HG03135 (cell line): ENCODE data around the gene UACA.
"Not testable (repeated sequence)": the region's sequence is repeated elsewhere in the genome, so short reads cannot be mapped to it uniquely, and the experiment has no call there.

Experiments used
- ATAC-seq: cut with Tn5 transposase; IDR thresholded peaks from one replicate; pipeline ENCODE4 v1.9.1; 2021; ENCODE audit warnings: mild to moderate bottlenecking, moderate library complexity; ENCODE audit not compliant: unreplicated experiment

The UACA gene, protein sequence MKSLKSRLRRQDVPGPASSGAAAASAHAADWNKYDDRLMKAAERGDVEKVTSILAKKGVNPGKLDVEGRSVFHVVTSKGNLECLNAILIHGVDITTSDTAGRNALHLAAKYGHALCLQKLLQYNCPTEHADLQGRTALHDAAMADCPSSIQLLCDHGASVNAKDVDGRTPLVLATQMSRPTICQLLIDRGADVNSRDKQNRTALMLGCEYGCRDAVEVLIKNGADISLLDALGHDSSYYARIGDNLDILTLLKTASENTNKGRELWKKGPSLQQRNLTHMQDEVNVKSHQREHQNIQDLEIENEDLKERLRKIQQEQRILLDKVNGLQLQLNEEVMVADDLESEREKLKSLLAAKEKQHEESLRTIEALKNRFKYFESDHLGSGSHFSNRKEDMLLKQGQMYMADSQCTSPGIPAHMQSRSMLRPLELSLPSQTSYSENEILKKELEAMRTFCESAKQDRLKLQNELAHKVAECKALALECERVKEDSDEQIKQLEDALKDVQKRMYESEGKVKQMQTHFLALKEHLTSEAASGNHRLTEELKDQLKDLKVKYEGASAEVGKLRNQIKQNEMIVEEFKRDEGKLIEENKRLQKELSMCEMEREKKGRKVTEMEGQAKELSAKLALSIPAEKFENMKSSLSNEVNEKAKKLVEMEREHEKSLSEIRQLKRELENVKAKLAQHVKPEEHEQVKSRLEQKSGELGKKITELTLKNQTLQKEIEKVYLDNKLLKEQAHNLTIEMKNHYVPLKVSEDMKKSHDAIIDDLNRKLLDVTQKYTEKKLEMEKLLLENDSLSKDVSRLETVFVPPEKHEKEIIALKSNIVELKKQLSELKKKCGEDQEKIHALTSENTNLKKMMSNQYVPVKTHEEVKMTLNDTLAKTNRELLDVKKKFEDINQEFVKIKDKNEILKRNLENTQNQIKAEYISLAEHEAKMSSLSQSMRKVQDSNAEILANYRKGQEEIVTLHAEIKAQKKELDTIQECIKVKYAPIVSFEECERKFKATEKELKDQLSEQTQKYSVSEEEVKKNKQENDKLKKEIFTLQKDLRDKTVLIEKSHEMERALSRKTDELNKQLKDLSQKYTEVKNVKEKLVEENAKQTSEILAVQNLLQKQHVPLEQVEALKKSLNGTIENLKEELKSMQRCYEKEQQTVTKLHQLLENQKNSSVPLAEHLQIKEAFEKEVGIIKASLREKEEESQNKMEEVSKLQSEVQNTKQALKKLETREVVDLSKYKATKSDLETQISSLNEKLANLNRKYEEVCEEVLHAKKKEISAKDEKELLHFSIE (N-terminal part only)

DNA sequence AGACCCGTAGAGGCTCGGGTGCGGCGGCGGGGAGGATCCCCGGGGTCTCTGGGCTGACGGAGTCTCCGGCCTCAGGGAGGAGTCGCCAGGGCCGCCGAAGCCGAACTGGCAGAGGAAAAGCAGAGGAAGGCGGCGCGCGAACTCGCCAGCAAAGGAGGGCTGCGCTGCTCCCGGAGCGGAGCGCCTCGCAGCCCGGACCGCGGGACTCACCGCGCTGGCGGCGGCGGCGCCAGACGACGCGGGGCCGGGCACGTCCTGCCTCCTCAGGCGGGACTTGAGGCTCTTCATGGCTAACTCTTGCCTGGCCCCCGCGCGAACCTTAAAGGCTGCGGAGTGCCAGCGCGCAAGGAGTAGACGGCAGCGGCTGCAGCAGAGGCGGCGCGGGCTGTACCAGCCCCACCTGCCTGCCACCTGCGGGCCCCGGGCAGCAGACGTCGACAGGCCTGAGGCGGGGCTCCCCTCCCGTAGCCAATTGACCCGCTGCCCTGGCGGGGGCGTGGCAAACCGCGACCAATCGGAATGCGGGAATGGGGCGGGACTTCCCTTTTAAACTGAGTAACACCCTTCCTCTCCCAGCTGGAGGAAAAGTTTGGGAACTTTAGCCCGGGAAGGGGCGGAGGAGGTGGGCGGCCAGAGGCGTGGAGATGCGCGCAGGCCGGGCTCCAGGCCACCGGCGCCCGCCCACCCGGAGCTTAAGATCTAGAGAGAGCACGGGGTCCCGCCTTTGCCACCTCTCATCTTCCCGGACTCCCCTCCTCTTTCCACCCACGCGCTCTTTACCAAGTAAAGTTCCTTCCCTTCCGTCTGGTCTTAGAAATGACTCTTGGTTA lies at the start of gene UACA:
Gene UACA (minus strand): TSS at position 439 of the 830 bp plus-strand sequence. CDS start 151 bp downstream, at position 288.
- ATAC-seq, result peak; percentile 85

DNA sequence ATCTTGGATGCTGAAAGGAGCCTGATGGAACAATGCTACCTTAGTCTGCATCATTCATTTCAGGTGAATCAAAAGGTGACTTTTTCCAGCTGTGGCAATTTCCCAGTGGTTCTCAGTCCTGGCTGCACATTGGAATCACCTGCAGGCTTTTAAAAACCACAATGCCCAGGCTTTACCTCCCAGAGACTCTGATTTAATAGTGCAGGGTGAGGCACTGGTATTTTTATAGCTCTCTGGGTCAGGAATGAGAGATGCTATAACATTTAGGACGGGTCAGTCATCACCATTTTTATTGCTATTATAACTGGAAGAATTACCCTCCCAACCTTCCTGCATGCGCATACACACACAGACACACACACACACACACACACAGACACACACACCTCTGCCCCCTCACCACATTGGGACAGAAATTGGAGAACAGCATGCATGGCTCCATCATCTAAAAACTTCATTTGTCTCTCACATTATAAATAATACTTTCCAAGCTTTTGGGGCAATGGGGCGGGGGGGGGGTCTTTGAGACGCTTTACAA lies 49.5 kb upstream of the UACA start:
- ATAC-seq, result no peak

DNA sequence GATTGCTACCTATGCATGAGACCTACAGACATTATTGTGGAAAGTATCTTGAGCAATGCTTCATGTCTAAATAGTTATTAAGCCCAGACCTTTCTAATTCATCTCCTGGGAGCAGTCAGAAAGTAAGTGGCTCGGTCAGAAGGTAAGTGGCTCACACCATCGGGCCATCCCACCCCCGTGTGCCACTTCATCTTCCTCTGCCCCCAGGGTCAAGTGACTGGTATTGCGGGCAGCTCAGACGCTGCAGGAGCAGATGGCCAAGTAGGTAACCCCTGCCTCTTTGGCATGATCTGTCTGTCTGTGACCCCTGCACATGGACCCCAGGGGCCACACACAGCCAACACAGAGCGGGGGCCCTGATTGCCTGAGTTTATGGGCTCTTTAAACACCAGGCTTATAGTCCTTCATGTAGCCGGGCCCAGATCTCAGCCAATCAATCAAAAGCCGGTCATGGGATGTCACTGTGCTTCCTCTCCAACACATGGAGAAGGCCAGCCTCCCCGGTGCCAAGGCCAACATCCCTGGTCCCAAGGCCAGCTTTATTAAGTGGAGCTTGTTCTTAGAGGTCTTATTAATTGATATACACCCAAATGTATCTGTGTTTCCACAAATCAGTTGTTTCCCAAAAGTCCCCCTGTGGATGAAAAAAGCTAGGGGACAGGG lies 47.7 kb upstream of the UACA start:
- no peak for ATAC-seq

DNA sequence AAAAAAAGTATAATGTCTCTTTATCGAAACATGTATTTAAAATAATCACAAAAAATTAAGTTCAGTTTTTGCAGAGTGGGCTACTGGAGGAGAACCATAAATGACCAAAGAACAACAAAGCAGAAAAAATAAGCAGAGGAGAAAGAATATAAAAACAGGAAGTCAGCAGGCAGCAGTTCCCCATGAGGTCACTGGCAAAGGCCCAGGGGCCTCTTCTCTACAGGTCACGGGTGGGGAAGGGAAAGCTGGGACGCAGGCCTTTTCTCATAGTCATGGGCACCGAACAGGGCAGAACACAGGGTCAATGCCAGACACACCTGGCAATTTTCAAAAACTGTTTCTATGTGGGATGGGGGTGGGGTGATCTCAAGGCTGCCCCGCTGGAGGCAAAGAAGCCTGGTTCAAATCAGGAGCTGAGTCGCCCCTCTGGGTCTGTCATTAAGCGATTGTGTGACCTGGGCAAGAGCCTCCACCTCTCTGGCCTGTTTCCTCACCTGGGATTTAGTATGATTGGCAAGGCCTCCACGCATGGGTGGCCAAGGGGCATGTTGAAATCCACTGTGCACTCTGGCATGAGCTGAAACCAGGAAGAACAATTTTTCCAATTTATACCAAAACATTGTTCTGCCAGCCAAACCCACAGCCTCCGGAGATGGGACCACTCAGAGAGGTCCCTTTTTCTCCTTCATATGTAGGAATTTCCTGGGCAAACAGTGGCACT lies 43.8 kb upstream of the UACA start:
- no peak for ATAC-seq

DNA sequence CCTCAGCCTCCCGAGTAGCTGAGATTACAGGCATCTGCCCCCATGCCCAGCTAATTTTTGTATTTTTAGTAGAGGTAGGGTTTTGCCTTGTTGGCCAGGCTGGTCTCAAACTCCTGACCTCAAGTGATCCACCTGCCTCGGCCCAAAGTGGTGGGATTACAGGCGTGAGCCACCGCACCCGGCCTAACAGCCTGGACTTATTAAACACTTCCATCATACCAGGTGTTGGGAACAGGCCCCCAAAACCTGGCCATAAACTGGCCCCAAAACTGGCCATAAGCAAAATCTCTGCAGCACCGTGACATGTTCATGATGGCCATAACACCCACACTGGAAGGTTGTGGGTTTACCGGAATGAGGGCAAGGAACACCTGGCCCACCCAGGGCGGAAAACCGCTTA lies 41.0 kb upstream of the UACA start:
- not testable (repeated sequence) for ATAC-seq

DNA sequence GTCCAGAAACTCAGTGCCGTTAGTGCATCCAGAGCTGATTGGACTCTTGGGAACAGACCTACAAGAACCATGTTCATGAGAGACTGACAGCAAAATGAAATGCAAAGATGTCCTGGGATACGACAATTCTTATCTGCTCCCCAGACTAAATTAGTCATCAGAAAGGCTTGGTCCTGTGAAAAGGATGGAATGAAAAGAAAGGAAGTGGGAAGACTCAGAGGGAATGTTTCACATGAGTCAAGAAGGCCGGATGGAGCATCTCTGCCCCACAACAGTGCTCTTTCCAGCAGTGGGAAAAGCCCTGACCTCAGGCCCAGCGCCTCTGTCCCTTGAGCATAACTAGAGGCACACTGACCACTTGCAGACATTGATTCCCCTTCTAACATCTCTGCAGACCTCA lies 39.3 kb upstream of the UACA start:
- ATAC-seq, result no peak

DNA sequence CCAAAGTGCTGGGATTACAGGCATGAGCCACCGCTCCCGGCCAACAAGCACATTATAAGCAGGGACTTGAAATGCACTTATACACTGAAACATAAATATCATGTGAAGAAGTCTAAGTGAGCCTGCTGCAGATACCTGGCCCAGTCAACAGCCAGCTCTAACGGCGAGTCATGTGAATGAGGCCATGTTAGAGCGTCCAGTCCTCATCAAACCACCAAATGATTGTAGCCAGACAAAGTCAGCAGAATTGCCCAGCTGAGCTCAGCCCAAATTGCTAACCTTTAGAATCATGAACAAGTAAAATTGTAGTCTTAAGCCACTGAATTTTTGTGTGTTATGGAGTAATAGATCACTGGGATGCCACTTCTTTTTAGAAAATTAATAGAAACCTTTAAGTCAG lies 37.8 kb upstream of the UACA start:
- no peak for ATAC-seq

DNA sequence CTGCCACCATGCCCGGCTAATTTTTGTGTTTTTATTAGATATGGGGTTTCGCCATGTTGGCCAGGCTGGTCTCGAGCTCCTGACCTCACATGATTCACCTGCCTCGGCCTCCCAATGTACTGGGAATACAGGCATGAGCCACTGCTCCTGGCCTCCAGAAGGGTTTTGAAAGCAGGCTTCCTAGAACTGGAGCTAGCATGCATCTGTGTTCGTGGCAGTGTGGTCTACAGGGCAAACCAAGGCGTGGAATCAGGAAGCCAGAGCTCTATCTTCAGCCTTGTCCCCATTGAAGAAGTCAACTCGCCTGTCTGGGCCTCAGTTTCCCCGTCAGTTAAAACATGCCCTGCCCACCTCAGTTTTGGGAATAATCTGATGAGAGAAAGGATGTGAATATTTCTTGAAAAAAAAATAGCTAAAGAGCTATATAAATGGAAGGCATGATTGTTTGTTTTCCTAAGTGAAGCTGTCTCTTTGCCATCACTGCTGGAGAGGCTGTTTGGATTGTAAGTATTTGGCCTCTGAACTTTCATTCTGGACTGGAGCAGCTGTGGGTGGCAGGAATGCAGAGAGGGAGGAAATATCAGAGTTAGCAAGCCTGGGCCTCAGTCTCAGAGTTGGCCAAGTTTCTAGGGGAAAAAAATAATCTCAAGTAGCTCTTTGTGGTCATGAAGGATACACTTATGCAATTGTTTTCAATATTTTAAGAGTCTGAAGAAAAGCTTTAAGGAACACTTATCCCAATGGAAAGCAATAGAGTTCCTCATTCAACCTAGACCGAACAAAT lies 36.5 kb upstream of the UACA start:
- no peak for ATAC-seq

DNA sequence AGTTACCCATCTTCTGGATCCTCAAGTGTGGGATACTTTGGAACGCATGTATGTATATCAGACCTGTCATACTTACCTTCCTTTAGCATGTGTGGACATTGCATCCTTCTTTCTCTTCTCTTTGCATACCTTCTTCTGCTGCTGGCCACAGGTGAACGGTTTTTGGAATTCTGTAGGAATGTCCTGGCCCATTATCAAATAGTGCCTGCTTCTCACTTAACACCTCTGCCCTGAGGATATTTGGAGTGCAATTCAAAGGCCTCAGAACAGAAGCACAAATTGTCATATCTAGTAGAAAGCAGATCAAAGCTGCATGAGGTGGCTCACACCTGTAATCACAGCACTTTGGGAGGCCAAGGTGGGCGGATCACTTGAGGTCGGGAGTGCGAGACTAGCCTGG lies 34.1 kb upstream of the UACA start:
- ATAC-seq, result no peak

DNA sequence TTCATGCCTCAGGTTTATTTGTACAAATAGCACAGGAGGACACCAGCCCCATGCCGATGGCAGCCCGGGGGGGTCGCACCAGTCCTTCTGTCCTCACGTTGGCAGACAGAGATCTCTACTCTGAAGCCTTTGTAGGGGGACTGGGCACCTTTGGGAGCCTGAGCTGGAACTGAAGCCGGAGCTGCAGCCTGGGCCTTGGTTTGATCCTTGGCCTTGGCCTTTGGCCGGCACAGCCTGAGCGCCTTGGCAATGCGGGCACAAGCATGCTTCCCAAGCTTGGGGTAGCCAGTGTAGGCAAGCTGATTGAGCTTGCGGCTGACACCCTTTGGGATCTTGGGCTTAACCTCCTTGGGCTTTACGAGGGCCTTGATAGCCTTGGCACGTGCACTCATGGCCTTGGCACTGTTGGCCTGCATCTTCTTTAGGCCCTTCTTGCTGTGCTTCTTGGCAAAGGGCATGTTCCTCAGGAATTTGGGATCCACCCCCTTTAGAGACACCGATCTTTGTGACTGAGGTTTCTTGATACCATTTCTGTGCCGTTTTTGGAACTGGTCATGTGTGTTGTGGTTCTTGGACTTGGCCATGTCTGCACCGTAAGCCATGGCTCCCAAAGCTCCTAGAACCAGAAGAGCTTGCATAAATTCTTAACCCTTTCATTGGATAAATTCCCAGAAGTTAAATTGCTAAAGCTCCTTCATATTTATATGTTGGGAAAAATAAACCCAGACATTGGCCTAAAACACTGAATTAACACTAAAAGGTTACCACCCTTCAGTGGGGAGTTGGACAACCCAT lies 33.4 kb upstream of the UACA start:
- no peak for ATAC-seq

DNA sequence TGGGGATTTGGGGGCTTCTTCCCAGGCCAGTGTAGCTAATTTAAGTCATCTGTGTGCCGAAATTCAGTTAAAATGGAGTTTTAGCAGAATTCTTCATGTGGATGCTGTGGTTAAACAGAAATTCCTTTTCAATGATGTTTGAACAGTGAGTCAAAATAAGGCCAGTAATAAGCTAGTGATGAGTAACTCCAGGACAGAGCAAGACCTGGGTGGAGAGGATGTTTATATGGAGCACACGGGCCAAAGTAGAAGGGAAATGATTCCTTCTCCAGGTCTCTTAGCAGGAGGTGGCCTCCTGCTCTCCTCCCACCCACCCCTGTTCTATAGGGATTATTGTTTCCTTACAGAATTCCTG lies 31.9 kb upstream of the UACA start:
- ATAC-seq, result no peak

DNA sequence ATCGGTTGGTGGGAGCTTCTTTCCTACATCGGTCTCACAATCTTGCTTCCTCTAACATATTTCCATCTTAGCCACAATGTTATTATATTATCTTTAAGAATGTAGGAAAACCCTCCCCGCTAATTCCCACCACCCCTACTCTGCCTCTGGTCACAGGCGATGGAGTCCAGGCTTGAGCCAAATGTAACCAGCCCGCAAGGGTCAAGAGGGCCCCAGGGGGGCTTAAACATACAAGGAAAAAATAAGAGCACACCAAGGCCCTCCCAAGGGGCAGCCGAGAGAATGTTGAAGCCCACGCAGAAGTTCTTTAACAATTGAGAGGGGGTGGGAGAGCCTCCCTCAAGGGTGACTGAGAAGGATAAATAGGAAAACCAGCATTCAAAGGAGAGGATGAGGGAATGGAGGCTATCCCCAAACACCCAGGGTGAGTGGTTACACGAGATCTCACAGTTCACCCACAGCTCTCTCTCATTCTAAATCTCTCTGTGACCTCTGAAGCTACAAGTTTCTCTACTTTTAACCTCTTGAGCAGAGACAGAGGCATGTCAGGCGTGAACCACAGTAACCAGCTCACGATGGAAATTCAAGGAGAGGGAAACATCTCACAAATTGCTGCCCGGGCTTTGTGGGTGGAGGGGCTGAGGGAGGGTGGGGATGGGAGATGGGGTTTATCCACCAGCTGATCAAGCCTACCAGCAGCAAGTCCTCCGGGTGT lies 31.4 kb upstream of the UACA start:
- ATAC-seq, result no peak

DNA sequence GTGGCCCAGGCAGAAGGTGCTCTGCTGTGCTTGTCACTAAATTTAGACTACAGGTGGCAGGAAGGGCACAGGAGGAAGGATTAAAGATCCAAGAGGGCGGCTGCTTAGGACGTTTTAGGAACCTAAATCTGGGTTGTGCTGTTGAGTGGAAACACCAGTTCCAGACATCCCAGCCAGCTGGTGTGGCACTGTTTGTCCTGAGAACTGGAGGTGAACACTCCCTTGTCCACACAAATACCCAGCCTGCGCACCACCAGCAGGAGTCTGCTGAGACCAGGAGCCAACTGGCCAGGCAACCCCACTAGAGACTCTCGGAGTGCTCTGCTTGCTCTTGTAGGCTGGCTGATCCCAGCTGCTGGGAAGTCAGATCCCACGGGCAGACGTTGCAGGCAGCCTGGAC lies 30.3 kb upstream of the UACA start:
- ATAC-seq, result no peak

DNA sequence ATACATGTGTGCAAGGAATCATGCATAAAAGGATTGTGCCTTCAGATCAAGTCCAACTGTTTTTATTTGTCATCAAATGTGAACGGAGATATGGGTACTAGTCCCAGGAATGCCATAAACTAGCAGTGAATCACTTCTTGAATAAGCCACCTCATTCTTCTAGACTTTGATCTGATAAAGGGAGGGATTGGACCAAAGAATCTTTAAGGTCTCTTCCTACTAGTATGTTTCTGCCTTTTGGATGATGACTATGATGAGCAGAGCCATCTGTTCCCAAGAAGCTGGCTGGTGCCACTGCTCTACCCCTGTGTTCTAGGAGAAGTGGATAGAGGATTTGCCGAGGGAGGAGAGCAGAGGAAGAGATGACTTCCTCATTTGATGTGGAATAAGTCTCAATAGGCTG lies 28.8 kb upstream of the UACA start:
- ATAC-seq, result no peak

DNA sequence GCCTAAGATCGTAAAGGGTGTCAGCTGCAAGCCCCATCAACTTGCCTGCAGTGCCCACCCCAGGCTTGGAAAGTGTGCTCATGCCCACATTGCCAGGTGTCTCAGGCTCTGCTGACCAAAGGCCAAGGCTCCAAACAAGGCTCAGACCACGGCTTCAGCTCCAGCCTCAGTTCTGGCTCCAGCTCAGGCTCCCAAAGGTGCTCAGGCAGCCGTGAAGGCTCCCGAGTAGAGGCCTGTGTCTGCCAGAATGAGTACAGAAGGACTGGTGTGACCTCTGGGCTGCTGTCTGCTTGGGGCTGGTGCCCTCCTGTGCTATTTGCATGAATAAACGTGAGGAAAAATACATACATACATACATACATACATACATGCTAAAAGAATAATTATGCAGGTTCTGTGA lies 27.9 kb upstream of the UACA start:
- no peak for ATAC-seq

DNA sequence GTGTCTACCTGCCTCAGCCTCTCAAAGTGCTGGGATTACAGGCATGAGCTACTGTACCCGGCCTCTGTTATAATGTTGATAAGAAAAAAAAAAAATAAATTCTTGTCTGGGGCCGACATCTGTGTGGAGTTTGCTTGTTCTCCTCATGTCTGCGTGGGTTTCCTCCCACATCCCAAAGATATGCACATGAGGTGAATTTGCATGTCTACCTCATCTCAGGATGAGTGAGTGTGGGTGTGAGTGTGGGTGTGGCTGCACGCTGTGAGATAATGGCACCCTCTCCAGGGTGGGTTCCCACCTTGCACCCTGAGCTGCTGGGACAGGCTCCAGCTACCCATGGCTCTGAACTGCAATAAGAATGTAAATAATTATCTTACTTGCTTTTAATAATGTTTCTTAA lies 25.9 kb upstream of the UACA start:
- ATAC-seq, result no peak
